Kidney (tissue), 14 donors: ENCODE data around the gene ANKMY1. TPM values are rescaled to one million over a fixed set of nuclear protein-coding genes. Genes with fewer than 3 reads are reported as not detected.

ENCODE experiments used
- DNase-seq, 5 donors: peaks; one replicate each; pipeline ENCODE4 v3.0.0-alpha.2; 2013 to 2020
- FAIRE-seq: peaks from 2 replicates; lab custom pipeline; 2012; peaks lifted over from hg19 to GRCh38; lab: Jason Lieb, UNC
- H3K27ac ChIP-seq, 2 donors: one replicate each; pipeline ENCODE4 v1.7.0; 2013; ENCODE audit warnings: low read depth in 2 of 2, low read length in 2 of 2, inconsistent platforms in 1 of 2
- H3K27me3 ChIP-seq: one replicate; pipeline ENCODE4 v1.7.1; 2013; ENCODE audit warnings: low read length, inconsistent platforms; ENCODE audit not compliant: control insufficient read depth, insufficient read depth
- H3K36me3 ChIP-seq, 3 donors: one replicate each; pipeline versions ENCODE4 v1.7.0 to v1.7.1; 2013; ENCODE audit warnings: low read length in 3 of 3, control low read depth in 1 of 3, inconsistent platforms in 1 of 3; ENCODE audit not compliant: insufficient read depth in 3 of 3, control insufficient read depth in 2 of 3
- H3K4me1 ChIP-seq, 3 donors: one replicate each; pipeline versions ENCODE4 v1.7.0 to v1.7.1; 2013; ENCODE audit warnings: low read length in 3 of 3, inconsistent platforms in 1 of 3, low read depth in 1 of 3; ENCODE audit not compliant: control insufficient read depth in 2 of 3, insufficient read depth in 2 of 3
- H3K4me3 ChIP-seq, 3 donors: one replicate each; pipeline versions ENCODE4 v1.7.0 to v1.8.1; 2013; ENCODE audit warnings: low read length in 3 of 3, control low read depth in 1 of 3, inconsistent platforms in 1 of 3
- H3K9ac ChIP-seq, 3 donors: one replicate each; pipeline versions ENCODE4 v1.7.0 to v1.7.1; 2013; ENCODE audit warnings: low read length in 3 of 3, control low read depth in 1 of 3, inconsistent platforms in 1 of 3
- H3K9me3 ChIP-seq, 3 donors: one replicate each; pipeline versions ENCODE4 v1.7.0 to v1.7.1; 2013; ENCODE audit warnings: low read length in 3 of 3, control low read depth in 1 of 3, inconsistent platforms in 1 of 3; ENCODE audit not compliant: control insufficient read depth in 2 of 3, insufficient read depth in 1 of 3
- intact Hi-C: fragments of 100-400 bp; cut with DNase I; formaldehyde crosslinking; loops from one replicate; pipeline ENCODE4 v1.11.1; 2022
- polyA plus RNA-seq: library from polyadenylated mRNA; stranded (reverse); fragments of 350-450 nt; fragmentation: Illumina TruSeq; extraction: RNeasy Lipid Tissue Mini Kit (QIAGEN cat#74804); gene quantifications from one replicate; pipeline ENCODE4 v1.2.3, GENCODE V29; 2014; ENCODE audit warnings: low read depth, low replicate concordance; ENCODE audit not compliant: insufficient read depth
- total RNA-seq: library from RNA; stranded (reverse); fragmentation: NEBNext Ultra II Directional; extraction: Animal tissue kit (Norgen Biotek cat#: 25700); gene quantifications from one replicate; pipeline ENCODE4 v1.2.1, GENCODE V29; 2021
- TF ChIP-seq, protein P1 (sequence below): IDR thresholded peaks from 3 replicates; pipeline ENCODE4 v1.5.1; 2012; ENCODE audit warnings: mild to moderate bottlenecking, moderate library complexity, borderline replicate concordance; ENCODE audit not compliant: insufficient read depth; ENCODE audit errors: extremely low read depth
- donor health status: control.
- donor health status: control.
- donor health status: control.
- donor health status: control.
- donor health status: control.
- donor health status: DM: yes; HTN: yes; CAD: no.
- donor health status: Normal renal cell carcinoma (clear cell type).

The ANKMY1 gene
- total and polyA plus RNA-seq, 2 donors from 2014 or later = 3.0 to 22.1 TPM

DNA sequence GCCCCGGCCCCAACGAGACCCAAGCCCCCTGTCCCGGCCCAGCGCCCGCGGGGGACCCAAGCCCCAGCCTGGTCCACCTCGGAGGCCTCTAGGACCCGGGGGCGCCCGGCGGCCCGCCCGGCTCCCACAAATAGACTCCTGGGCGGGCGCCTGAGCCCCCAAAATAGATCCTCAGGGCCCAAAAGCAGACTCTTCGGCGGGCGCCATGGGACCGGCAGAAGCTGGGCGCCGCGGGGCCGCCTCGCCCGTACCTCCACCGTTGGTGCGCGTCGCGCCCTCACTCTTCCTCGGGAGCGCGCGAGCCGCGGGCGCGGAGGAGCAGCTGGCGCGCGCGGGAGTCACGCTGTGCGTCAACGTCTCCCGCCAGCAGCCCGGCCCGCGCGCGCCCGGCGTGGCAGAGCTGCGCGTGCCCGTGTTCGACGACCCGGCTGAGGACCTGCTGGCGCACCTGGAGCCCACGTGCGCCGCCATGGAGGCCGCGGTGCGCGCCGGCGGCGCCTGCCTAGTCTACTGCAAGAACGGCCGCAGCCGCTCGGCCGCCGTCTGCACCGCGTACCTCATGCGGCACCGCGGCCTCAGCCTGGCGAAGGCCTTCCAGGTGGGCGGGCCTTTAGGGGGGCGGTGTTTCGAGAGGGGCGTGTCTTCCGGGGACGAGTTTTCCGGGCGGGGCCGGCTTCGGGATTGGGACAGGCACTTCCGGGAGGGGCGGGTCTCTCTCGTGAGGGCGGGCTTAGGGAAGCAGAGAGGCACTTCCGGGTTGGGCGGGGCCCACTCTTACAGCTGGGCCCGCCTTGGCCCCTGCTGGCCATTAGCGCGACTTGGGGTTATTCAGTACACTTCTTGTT, 2.9 kb upstream of the ANKMY1 start:
- Histone ChIP-seq H3K36me3 (no peaks in the 10 kb centered on the region), H3K27me3 (no peaks in the 10 kb centered on the region), H3K4me3 (peak overlapping the region; percentile 51 to 61 (median 61)), H3K9me3 (no peaks in the 10 kb centered on the region), H3K27ac (peak overlapping the region; percentile 94), H3K9ac (peak overlapping the region in 2 of 3 donors; percentile 64 to 70), H3K4me1 (peaks cover 0 to 26% (median 17%) of the 10 kb centered on the region in 3 donors)
- FAIRE-seq (no peak), DNase-seq (peak; percentile 99 to 100 (median 99))
- TF ChIP-seq, protein P1, sequence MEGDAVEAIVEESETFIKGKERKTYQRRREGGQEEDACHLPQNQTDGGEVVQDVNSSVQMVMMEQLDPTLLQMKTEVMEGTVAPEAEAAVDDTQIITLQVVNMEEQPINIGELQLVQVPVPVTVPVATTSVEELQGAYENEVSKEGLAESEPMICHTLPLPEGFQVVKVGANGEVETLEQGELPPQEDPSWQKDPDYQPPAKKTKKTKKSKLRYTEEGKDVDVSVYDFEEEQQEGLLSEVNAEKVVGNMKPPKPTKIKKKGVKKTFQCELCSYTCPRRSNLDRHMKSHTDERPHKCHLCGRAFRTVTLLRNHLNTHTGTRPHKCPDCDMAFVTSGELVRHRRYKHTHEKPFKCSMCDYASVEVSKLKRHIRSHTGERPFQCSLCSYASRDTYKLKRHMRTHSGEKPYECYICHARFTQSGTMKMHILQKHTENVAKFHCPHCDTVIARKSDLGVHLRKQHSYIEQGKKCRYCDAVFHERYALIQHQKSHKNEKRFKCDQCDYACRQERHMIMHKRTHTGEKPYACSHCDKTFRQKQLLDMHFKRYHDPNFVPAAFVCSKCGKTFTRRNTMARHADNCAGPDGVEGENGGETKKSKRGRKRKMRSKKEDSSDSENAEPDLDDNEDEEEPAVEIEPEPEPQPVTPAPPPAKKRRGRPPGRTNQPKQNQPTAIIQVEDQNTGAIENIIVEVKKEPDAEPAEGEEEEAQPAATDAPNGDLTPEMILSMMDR = peak; percentile 16
- intact Hi-C loops = no loop called here

GRCh38 chr2:240560084-240560479, 2.3 kb upstream of the ANKMY1 start, which contains the start of gene DUSP28:
TSS of gene DUSP28 (plus strand) at chr2:240560357. CDS start at chr2:240560685, 328 bp downstream.
- FAIRE-seq = no peak
- DNase-seq = peak; percentile 86 to 97 (median 93)
- TF ChIP-seq, protein P1 = no peak
- no peaks in the 10 kb centered on the region for H3K36me3 ChIP-seq
- peak within 1 kb of the TSS; percentile 94 for H3K27ac ChIP-seq
- H3K27me3 ChIP-seq = no peaks in the 10 kb centered on the region
- no peaks in the 10 kb centered on the region for H3K9me3 ChIP-seq
- intact Hi-C loops = no loop called here
- peak within 1 kb of the TSS in 2 of 3 donors; percentile 64 to 70 for H3K9ac ChIP-seq
- H3K4me3 ChIP-seq = peak within 1 kb of the TSS; percentile 51 to 61 (median 61)
- peaks cover 0 to 20% (median 12%) of the 10 kb centered on the region in 3 donors for H3K4me1 ChIP-seq

GRCh38 chr2:240559286-240559685, 1.5 kb upstream of the ANKMY1 start:
- no peak for FAIRE-seq
- intact Hi-C loops = no loop called here
- no peaks in the 10 kb centered on the region for H3K9me3 ChIP-seq
- no peak overlapping the region for H3K4me3 ChIP-seq
- H3K9ac ChIP-seq = no peak overlapping the region
- peak in 1 of 5 donors; percentile 52 for DNase-seq
- peaks cover 0 to 20% (median 9%) of the 10 kb centered on the region in 3 donors for H3K4me1 ChIP-seq
- TF ChIP-seq, protein P1 = no peak
- no peak overlapping the region for H3K27ac ChIP-seq
- no peaks in the 10 kb centered on the region for H3K36me3 ChIP-seq
- H3K27me3 ChIP-seq = no peaks in the 10 kb centered on the region
